ENCODE measurements around the gene FITM1.

The FITM1 gene

GRCh38 chr14:24113801-24114531, 16.5 kb upstream of the FITM1 start (continued):
- TF ChIP-seq ZNF248 (tag by site-specific recombination; IDR thresholded peaks at IDR 0.05) (no peak), KLF17 (tag by site-specific recombination; IDR thresholded peaks at IDR 0.05) (peak; percentile 67; the same call in 1 of the 2 replicates), ZEB2 (tag by site-specific recombination; IDR thresholded peaks at IDR 0.05) (peak; percentile 77), ZNF76 (tag by site-specific recombination; IDR thresholded peaks at IDR 0.05; ENCODE audit: borderline replicate concordance, low read depth) (peak; percentile 64), SP3 (tag by site-specific recombination; IDR thresholded peaks at IDR 0.05) (no peak), GLIS1 (tag by site-specific recombination; IDR thresholded peaks at IDR 0.05) (peak; percentile 75), ZNF366 (tag by site-specific recombination; conservative IDR thresholded peaks at IDR 0.05) (peak; percentile 91), ZNF549 (tag by site-specific recombination; IDR thresholded peaks at IDR 0.05) (no peak), ZNF626 (tag by site-specific recombination; IDR thresholded peaks at IDR 0.05) (no peak), ZNF692 (tag by site-specific recombination; IDR thresholded peaks at IDR 0.05) (peak; percentile 96), KLF7 (tag by site-specific recombination; IDR thresholded peaks at IDR 0.05; ENCODE audit: borderline replicate concordance) (no peak), PRDM10 (tag by site-specific recombination; IDR thresholded peaks at IDR 0.05) (no peak), ZNF571 (tag by site-specific recombination; IDR thresholded peaks at IDR 0.05) (no peak), ZNF416 (tag by site-specific recombination; IDR thresholded peaks at IDR 0.05) (no peak), ZNF324 (tag by site-specific recombination; IDR thresholded peaks at IDR 0.05) (peak; percentile 55), ZBTB7A (tag by site-specific recombination; IDR thresholded peaks at IDR 0.05; ENCODE audit: low read depth) (no peak), CTCF (tag by site-specific recombination; IDR thresholded peaks at IDR 0.05) (no peak; the same call in 1 of the 2 replicates), ZNF639 (tag by site-specific recombination; IDR thresholded peaks at IDR 0.05) (peak; percentile 73; the same call in 1 of the 2 replicates), SCRT2 (tag by site-specific recombination; IDR thresholded peaks at IDR 0.05) (no peak), EGR2 (tag by site-specific recombination; IDR thresholded peaks at IDR 0.05; ENCODE audit: low read depth) (peak; percentile 86), GFI1B (tag by site-specific recombination; IDR thresholded peaks at IDR 0.05) (no peak), ZNF112 (tag by site-specific recombination; IDR thresholded peaks at IDR 0.05) (no peak), BCL11A (tag by site-specific recombination; IDR thresholded peaks at IDR 0.05; ENCODE audit: low read depth) (0 out of 2 replicates have a peak, but pooled peaks have one; percentile 24), ZNF670 (tag by site-specific recombination; IDR thresholded peaks at IDR 0.05; ENCODE audit: low read depth) (no peak), ZNF2 (tag by site-specific recombination; IDR thresholded peaks at IDR 0.05) (peak; percentile 48; the same call in 1 of the 2 replicates), ZXDB (tag by site-specific recombination; IDR thresholded peaks at IDR 0.05) (peak; percentile 79), ZFP69B (tag by site-specific recombination; IDR thresholded peaks at IDR 0.05) (peak; percentile 94), ZNF701 (tag by site-specific recombination; IDR thresholded peaks at IDR 0.05) (peak; percentile 97), ELK4 (IDR thresholded peaks at IDR 0.05; ENCODE audit: borderline replicate concordance, low read depth, low read length) (no peak), ZNF24 (tag by site-specific recombination; IDR thresholded peaks at IDR 0.05) (peak; percentile 57; the same call in 1 of the 2 replicates)

All from HEK293 (cell line).